Epithelial cell of esophagus (primary cell): ENCODE data around the gene AMOTL1.
"Not testable (repeated sequence)": the region's sequence is repeated elsewhere in the genome, so short reads cannot be mapped to it uniquely, and the experiment has no call there.

Experiments used
- DNase-seq: peaks from one replicate; pipeline ENCODE4 v3.0.0; 2010; ENCODE audit warnings: low read depth
- H3K4me3 ChIP-seq: 2 replicates; pipeline ENCODE4 v1.5.1; 2011; ENCODE audit warnings: mild to moderate bottlenecking, low read length, control low read depth
- CTCF ChIP-seq: IDR thresholded peaks from 2 replicates; pipeline ENCODE4 v1.5.1; 2011; ENCODE audit warnings: low read depth, mild to moderate bottlenecking, low read length, control low read depth, inconsistent platforms; ENCODE audit not compliant: insufficient read depth; ENCODE audit errors: missing control alignments

The AMOTL1 gene

DNA sequence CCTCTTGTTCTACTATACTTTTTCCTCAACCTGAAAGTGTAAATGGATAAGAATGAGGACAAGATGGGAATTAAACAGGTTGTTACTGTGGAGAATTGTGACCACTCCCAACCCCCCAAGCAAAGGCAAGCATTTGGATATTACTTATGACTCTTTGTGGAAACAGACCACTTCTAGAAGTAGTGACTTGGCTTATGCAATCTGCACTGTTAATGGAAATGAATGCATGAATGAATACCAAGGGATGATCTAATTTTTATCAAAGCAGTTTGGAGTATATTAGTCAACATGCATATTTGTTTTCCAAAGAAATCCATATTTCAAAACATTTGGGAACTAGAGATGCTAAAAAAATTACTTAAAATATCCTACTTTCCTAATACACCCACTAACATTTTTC is 35.3 kb downstream of the AMOTL1 start:
- TF ChIP-seq CTCF = no peak
- DNase-seq = peak; percentile 30

GRCh38 chr11:94804874-94805273 is 36.7 kb downstream of the AMOTL1 start:
- no peak for TF ChIP-seq CTCF
- no peak for DNase-seq
- no peak overlapping the region for H3K4me3 ChIP-seq

More for the DNA sequence above, 35.3 kb downstream of the AMOTL1 start:
- no peak overlapping the region for H3K4me3 ChIP-seq

- DNase-seq = no peak
- no peak for TF ChIP-seq CTCF
- H3K4me3 ChIP-seq = no peak overlapping the region
Measured at GRCh38 chr11:94806014-94806413, 37.9 kb downstream of the AMOTL1 start.

GRCh38 chr11:94806419-94806818 is 38.3 kb downstream of the AMOTL1 start:
- no peak for DNase-seq
- no peak for TF ChIP-seq CTCF

DNA sequence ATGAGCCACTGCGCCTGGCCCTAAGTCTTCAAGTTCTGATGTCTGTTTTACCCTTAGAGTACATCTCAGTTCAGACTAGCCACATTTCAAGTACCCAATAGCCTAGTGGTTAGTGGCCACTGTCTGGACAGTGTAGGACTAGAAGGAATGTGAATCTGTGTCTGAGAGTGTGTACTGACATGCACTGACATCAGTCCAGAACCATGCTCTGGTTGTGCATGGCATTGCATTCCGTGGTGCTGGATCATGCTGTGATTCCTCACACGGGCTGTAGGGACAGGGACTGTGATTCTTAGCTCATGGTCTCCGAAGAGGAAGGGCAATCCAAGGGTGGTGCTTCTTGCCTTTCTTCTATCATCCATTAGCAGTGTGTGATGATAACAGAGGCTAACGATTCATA is 41.1 kb downstream of the AMOTL1 start:
- no peak for DNase-seq
- no peak overlapping the region for H3K4me3 ChIP-seq
- TF ChIP-seq CTCF = no peak

More at GRCh38 chr11:94806419-94806818, 38.3 kb downstream of the AMOTL1 start:
- no peak overlapping the region for H3K4me3 ChIP-seq

DNA sequence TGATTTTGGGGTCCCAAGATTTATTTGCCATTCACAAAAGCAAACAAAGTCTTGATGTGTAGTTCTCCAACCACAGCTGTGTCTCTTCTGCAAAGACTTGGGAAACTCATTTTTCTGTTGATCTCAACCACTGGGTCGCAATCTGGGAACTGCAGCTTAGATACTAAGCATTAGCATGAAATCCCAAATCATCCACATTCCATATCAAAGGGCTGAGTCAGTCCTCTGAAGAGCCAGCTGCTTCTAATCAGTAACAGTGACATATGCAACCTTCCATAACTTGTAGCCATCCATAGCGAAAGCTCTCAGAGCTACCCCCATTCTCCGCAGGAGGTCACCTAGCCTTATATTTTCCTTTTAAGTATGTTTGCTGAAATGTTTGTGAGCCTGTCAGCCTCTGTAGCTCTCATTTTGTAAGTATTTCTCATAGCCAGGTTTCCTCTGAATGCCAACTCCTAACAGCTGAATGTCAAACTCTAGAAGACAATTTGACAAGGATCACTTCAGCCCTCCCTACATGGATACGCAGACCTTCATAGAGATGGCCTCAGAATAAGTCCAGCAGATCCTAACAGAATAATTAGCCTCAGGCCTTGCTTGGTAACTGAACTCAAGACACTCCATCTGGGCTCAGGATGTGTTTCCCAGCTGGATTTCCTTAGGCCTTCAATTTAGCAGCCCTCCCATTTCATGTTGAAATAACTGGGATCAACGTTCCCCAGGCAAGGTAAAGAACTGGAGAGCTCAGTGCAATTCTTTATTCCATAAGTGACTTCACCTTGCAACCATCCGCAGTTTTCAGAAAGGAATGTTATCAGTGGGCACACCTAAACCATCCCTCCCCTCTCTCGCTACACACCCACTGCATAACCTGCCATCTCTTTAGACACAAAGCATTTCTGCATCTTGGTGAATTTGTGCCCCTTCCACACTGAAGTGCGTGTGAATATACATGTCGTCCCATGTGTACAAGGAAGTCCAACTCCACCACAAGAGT is 44.9 kb downstream of the AMOTL1 start:
- not testable (repeated sequence) for DNase-seq, H3K4me3 ChIP-seq

- no peak for TF ChIP-seq CTCF
- no peak for DNase-seq
- no peak overlapping the region for H3K4me3 ChIP-seq
Measured at GRCh38 chr11:94814272-94814976, 46.3 kb downstream of the AMOTL1 start.
